SK-N-SH (cell line): ENCODE data around the gene TRIM28. TPM values are rescaled to one million over a fixed set of nuclear protein-coding genes. Genes with fewer than 3 reads are reported as not detected.

Experiments used
- CTCF ChIA-PET: fragments of 300-600, 350-600 bp; formaldehyde crosslinking; extraction: SDS; loops from one replicate; lab custom pipeline; 2021; lab: Yijun Ruan, JAX
- POLR2A ChIA-PET: fragments of 350-600 bp; sonication (Branson Sonifier 250); formaldehyde crosslinking; extraction: SDS; loops from one replicate; lab custom pipeline; 2020; ENCODE audit warnings: antibody characterized with exemption, inconsistent platforms; lab: Yijun Ruan, JAX
- DNase-seq: peaks from one replicate; pipeline ENCODE4 v3.0.0; 2012
- H2AFZ ChIP-seq: fragments of 200-600 bp; sonication (generic); 2 replicates; pipeline ENCODE4 v1.8.1; 2016; ENCODE audit warnings: antibody characterized with exemption, mild to moderate bottlenecking, low read depth
- H3F3A ChIP-seq: fragments of 200-600 bp; sonication (generic); replicated peaks from 2 replicates; pipeline ENCODE3; 2016; ENCODE audit warnings: antibody characterized with exemption, mild to moderate bottlenecking; ENCODE audit not compliant: insufficient read depth
- H3K27ac ChIP-seq, 2 experiments: fragments of 200-500 bp in 1 of 2; fragments of 200-600 bp in 1 of 2; sonication (Bioruptor generic) in 1 of 2; sonication (generic), shearing (Covaris generic) in 1 of 2; 2 replicates each; pipeline versions ENCODE4 v1.5.1 to v1.6.1; 2014 to 2016; ENCODE audit warnings: low read depth in 2 of 2, inconsistent platforms in 1 of 2, low read length in 1 of 2, mild to moderate bottlenecking in 1 of 2, mixed read lengths in 1 of 2
- H3K27me3 ChIP-seq: fragments of 200-600 bp; sonication (generic), shearing (Covaris generic); 2 replicates; pipeline ENCODE4 v1.6.1; 2016; ENCODE audit warnings: mixed run types; ENCODE audit not compliant: insufficient read depth
- H3K36me3 ChIP-seq, 2 experiments: fragments of 200-500 bp in 1 of 2; fragments of 200-600 bp in 1 of 2; sonication (Bioruptor generic) in 1 of 2; sonication (generic) in 1 of 2; replicated peaks in 1 of 2; 2 replicates each; pipeline versions ENCODE3 to v1.5.1; 2014 to 2016; ENCODE audit warnings: low read length in 1 of 2, mild to moderate bottlenecking in 1 of 2; ENCODE audit not compliant: insufficient read depth in 2 of 2, control insufficient read depth in 1 of 2
- H3K4me1 ChIP-seq, 2 experiments: fragments of 200-500 bp in 1 of 2; fragments of 200-600 bp in 1 of 2; sonication (Bioruptor generic) in 1 of 2; sonication (generic), shearing (Covaris generic) in 1 of 2; 2 replicates each; pipeline versions ENCODE4 v1.5.1 to v1.6.1; 2014 to 2016; ENCODE audit warnings: low read depth in 1 of 2, low read length in 1 of 2, mixed run types in 1 of 2; ENCODE audit not compliant: insufficient read depth in 2 of 2, control insufficient read depth in 1 of 2
- H3K4me2 ChIP-seq: fragments of 200-600 bp; sonication (generic), shearing (Covaris generic); 2 replicates; pipeline ENCODE4 v1.6.1; 2017; ENCODE audit warnings: mixed run types
- H3K4me3 ChIP-seq, 2 experiments: fragments of 200-500 bp in 1 of 2; fragments of 200-600 bp in 1 of 2; sonication (Bioruptor generic) in 1 of 2; sonication (generic), shearing (Covaris generic) in 1 of 2; 2 replicates each; pipeline versions ENCODE4 v1.5.1 to v1.8.1; 2014 to 2016; ENCODE audit warnings: low read depth in 2 of 2, inconsistent platforms in 1 of 2, low read length in 1 of 2, mild to moderate bottlenecking in 1 of 2, mixed read lengths in 1 of 2, moderate library complexity in 1 of 2
- H3K79me2 ChIP-seq: fragments of 200-600 bp; sonication (generic); 2 replicates; pipeline ENCODE4 v1.8.1; 2017; ENCODE audit warnings: mild to moderate bottlenecking; ENCODE audit not compliant: insufficient read depth
- H3K9ac ChIP-seq: fragments of 200-600 bp; sonication (generic); 2 replicates; pipeline ENCODE4 v1.6.1; 2017; ENCODE audit warnings: mixed run types
- H3K9me2 ChIP-seq: fragments of 200-600 bp; sonication (generic); 2 replicates; pipeline ENCODE4 v1.6.1; 2017; ENCODE audit warnings: mixed run types
- H3K9me3 ChIP-seq: fragments of 200-600 bp; sonication (generic); 2 replicates; pipeline ENCODE4 v1.6.1; 2017; ENCODE audit warnings: mixed run types, mild to moderate bottlenecking, moderate library complexity
- H4K20me1 ChIP-seq: fragments of 200-600 bp; sonication (generic); 2 replicates; pipeline ENCODE4 v1.6.1; 2017; ENCODE audit warnings: mild to moderate bottlenecking, mixed run types; ENCODE audit not compliant: insufficient read depth
- ELF1 ChIP-seq: IDR thresholded peaks from 2 replicates; pipeline ENCODE4 v1.4.0; 2012
- EP300 ChIP-seq, 2 experiments: IDR thresholded peaks; 2 replicates each; pipeline versions ENCODE4 v1.4.0 to v1.6.1; 2012; ENCODE audit warnings: borderline replicate concordance in 1 of 2, low read depth in 1 of 2, low read length in 1 of 2
- EZH2phosphoT487 ChIP-seq: fragments of 200-600 bp; sonication (generic); IDR thresholded peaks from 2 replicates; pipeline ENCODE4 v1.6.1; 2017; ENCODE audit warnings: low read depth, mixed run types, mild to moderate bottlenecking, antibody characterized with exemption, moderate library complexity, borderline replicate concordance
- FOXJ3 ChIP-seq: sonication (generic); formaldehyde crosslinking; IDR thresholded peaks from 2 replicates; pipeline ENCODE4 v1.5.1; 2020; ENCODE audit warnings: mild to moderate bottlenecking, missing genetic modification reagents
- FOXM1 ChIP-seq: IDR thresholded peaks from 2 replicates; pipeline ENCODE4 v1.4.0; 2012; ENCODE audit warnings: low read depth, mild to moderate bottlenecking
- GABPA ChIP-seq: IDR thresholded peaks from 2 replicates; pipeline ENCODE4 v1.4.0; 2012; ENCODE audit warnings: low read depth, mild to moderate bottlenecking
- GATA2 ChIP-seq: sonication (generic); formaldehyde crosslinking; IDR thresholded peaks from 2 replicates; pipeline ENCODE4 v1.5.0; 2020; ENCODE audit warnings: mild to moderate bottlenecking, missing genetic modification reagents
- MXI1 ChIP-seq: IDR thresholded peaks from 2 replicates; pipeline ENCODE4 v1.6.1; 2012; ENCODE audit warnings: mild to moderate bottlenecking, low read depth, low read length, improper control_type of control experiment
- NRF1 ChIP-seq: IDR thresholded peaks from 2 replicates; pipeline ENCODE4 v1.6.1; 2012; ENCODE audit warnings: low read depth, mild to moderate bottlenecking, low read length
- PBX3 ChIP-seq: IDR thresholded peaks from 2 replicates; pipeline ENCODE4; 2012
- POLR2AphosphoS5 ChIP-seq: IDR thresholded peaks from 2 replicates; pipeline ENCODE4 v1.6.1; 2012; ENCODE audit warnings: low read depth, low read length
- RCOR1 ChIP-seq: fragments of 150-350 bp; IDR thresholded peaks from 2 replicates; pipeline ENCODE4 v1.6.1; 2017; ENCODE audit warnings: antibody characterized with exemption, low read length
- REST ChIP-seq: IDR thresholded peaks from 2 replicates; pipeline ENCODE4 v1.6.1; 2012; ENCODE audit warnings: mild to moderate bottlenecking, low read depth, low read length, moderate library complexity
- RFX5 ChIP-seq: IDR thresholded peaks from 2 replicates; pipeline ENCODE4 v1.6.1; 2012; ENCODE audit warnings: mild to moderate bottlenecking, improper control_type of control experiment, low read length
- RXRA ChIP-seq: IDR thresholded peaks from 2 replicates; pipeline ENCODE4 v1.4.0; 2012; ENCODE audit warnings: low read depth, mild to moderate bottlenecking, borderline replicate concordance
- SMC3 ChIP-seq: IDR thresholded peaks from 2 replicates; pipeline ENCODE4 v1.6.1; 2012; ENCODE audit warnings: low read depth, low read length, improper control_type of control experiment
- TAF1 ChIP-seq: IDR thresholded peaks from 2 replicates; pipeline ENCODE4 v1.6.1; 2012; ENCODE audit warnings: low read depth, mild to moderate bottlenecking, low read length, moderate library complexity, borderline replicate concordance
- USF2 ChIP-seq: fragments of 150-350 bp; IDR thresholded peaks from 2 replicates; pipeline ENCODE4 v1.6.1; 2017; ENCODE audit warnings: antibody characterized with exemption, low read length, low read depth, borderline replicate concordance
- WGBS: methylation state at CpG from one replicate; pipeline ENCODE4 v1.1.6; 2017; ENCODE audit warnings: low lambda C conversion rate; 5-methylcytosine and 5-hydroxymethylcytosine counted together
- polyA plus RNA-seq, 3 experiments: library from polyadenylated mRNA; depleted of rRNA; stranded (reverse); fragments of >200 nt; gene quantifications; 2 replicates each; pipeline ENCODE4 v1.2.3, GENCODE V29; 2012
- TF ChIP-seq, protein P1 (sequence below): IDR thresholded peaks from 2 replicates; pipeline ENCODE4 v1.4.0; 2012; ENCODE audit warnings: low read depth, borderline replicate concordance

TRIM28 gene
- polyA plus RNA-seq, 1 of the 3 experiments (the other 2 are of a cell fraction) = 594 TPM

GRCh38 chr19:58522709-58523108 lies 21.2 kb upstream of the TRIM28 start:
- no peak overlapping the region for H3K27ac ChIP-seq
- CTCF ChIA-PET = interaction anchor here (1.9 kb wide), 1 partner anchor 32 kb away, joined by 5 read pairs; the partner anchor contains the start of gene CHMP2A
- no peaks in the 10 kb centered on the region for H3K27me3 ChIP-seq
- H3K4me2 ChIP-seq = no peak overlapping the region
- H2AFZ ChIP-seq = no peak overlapping the region
- H3K9ac ChIP-seq = no peak overlapping the region
- peaks cover 21% of the 10 kb centered on the region for H3K79me2 ChIP-seq
- peaks cover 19% of the 10 kb centered on the region for H3F3A ChIP-seq
- no peaks in the 10 kb centered on the region for H3K9me3 ChIP-seq
- H3K4me3 ChIP-seq = no peak overlapping the region
- H3K9me2 ChIP-seq = no peaks in the 10 kb centered on the region
- peaks cover 0 to 13% of the 10 kb centered on the region in 2 experiments; a peak in 1 of 4 replicates for H3K4me1 ChIP-seq
- POLR2A ChIA-PET = no interaction called here
- DNase-seq = no peak
- no peaks in the 10 kb centered on the region; the same call in 1 of the 2 replicates for H4K20me1 ChIP-seq
- 81% methylated on average over 3 of the region's 3 CpGs for WGBS
- no peaks in the 10 kb centered on the region for H3K36me3 ChIP-seq
- TF ChIP-seq USF2 = no peak
- no peak for TF ChIP-seq EZH2phosphoT487
- no peak for TF ChIP-seq MXI1
- no peak for TF ChIP-seq PBX3
- no peak for TF ChIP-seq RCOR1
- no peak for TF ChIP-seq TAF1
- TF ChIP-seq ELF1 = no peak
- no peak for TF ChIP-seq FOXM1
- no peak for TF ChIP-seq FOXJ3 (CRISPR knock-in tag)
- no peak for TF ChIP-seq NRF1
- no peak for TF ChIP-seq SMC3
- no peak for TF ChIP-seq GABPA
- TF ChIP-seq RXRA = no peak
- no peak for TF ChIP-seq POLR2AphosphoS5

GRCh38 chr19:58529405-58529804 lies 14.5 kb upstream of the TRIM28 start:
- WGBS = 28% methylated on average over 3 of the region's 3 CpGs
- H3K9me3 ChIP-seq = no peaks in the 10 kb centered on the region
- H3K9me2 ChIP-seq = no peaks in the 10 kb centered on the region
- H3K36me3 ChIP-seq = no peaks in the 10 kb centered on the region
- no peak overlapping the region for H3K4me2 ChIP-seq
- H3K9ac ChIP-seq = no peak overlapping the region
- no peak for DNase-seq
- H3K4me3 ChIP-seq = no peak overlapping the region
- TF ChIP-seq REST = no peak
- TF ChIP-seq PBX3 = no peak
- no peak for TF ChIP-seq RFX5
- no peak for TF ChIP-seq EP300 (IDR thresholded peaks at IDR 0.05; ENCODE audit: borderline replicate concordance in 1 of 2, low read depth in 1 of 2, low read length in 1 of 2)
- no peak for TF ChIP-seq ELF1
- TF ChIP-seq EZH2phosphoT487 = no peak
- no peak for TF ChIP-seq GATA2 (CRISPR knock-in tag)
- TF ChIP-seq, protein P1, sequence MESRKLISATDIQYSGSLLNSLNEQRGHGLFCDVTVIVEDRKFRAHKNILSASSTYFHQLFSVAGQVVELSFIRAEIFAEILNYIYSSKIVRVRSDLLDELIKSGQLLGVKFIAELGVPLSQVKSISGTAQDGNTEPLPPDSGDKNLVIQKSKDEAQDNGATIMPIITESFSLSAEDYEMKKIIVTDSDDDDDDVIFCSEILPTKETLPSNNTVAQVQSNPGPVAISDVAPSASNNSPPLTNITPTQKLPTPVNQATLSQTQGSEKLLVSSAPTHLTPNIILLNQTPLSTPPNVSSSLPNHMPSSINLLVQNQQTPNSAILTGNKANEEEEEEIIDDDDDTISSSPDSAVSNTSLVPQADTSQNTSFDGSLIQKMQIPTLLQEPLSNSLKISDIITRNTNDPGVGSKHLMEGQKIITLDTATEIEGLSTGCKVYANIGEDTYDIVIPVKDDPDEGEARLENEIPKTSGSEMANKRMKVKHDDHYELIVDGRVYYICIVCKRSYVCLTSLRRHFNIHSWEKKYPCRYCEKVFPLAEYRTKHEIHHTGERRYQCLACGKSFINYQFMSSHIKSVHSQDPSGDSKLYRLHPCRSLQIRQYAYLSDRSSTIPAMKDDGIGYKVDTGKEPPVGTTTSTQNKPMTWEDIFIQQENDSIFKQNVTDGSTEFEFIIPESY = no peak
- H3F3A ChIP-seq = no peaks in the 10 kb centered on the region
- H3K4me1 ChIP-seq = no peaks in the 10 kb centered on the region; a peak in 1 of 4 replicates
- H3K27me3 ChIP-seq = peaks cover 22% of the 10 kb centered on the region; the same call in 1 of the 2 replicates
- H4K20me1 ChIP-seq = no peaks in the 10 kb centered on the region
- H2AFZ ChIP-seq = no peak overlapping the region
- H3K79me2 ChIP-seq = no peaks in the 10 kb centered on the region
- CTCF ChIA-PET = no interaction called here
- H3K27ac ChIP-seq = no peak overlapping the region
- POLR2A ChIA-PET = no interaction called here
